Lower leg skin (tissue), 4 donors: ENCODE measurements around the gene STAT3. TPM values are rescaled to one million over a fixed set of nuclear protein-coding genes. Genes with fewer than 3 reads are reported as not detected.
"Not testable (repeated sequence)": the region's sequence is repeated elsewhere in the genome, so short reads cannot be mapped to it uniquely, and the experiment has no call there.

ENCODE experiments used
- DNase-seq, 2 donors: peaks; one replicate each; pipeline ENCODE4 v3.0.0-alpha.2; 2019; ENCODE audit warnings: low spot score in 2 of 2
- H3K4me3 ChIP-seq: fragments of 200-600 bp; sonication (generic); 2 replicates; pipeline ENCODE4 v1.5.1; 2017; ENCODE audit warnings: mild to moderate bottlenecking, low read depth; ENCODE audit not compliant: poor library complexity, severe bottlenecking
- POLR2A ChIP-seq, 2 donors: fragments of 450-650 bp; IDR thresholded peaks; one replicate each; pipeline ENCODE4 v1.6.1; 2016 to 2017; ENCODE audit warnings: antibody characterized with exemption in 2 of 2, mild to moderate bottlenecking in 1 of 2, moderate library complexity in 1 of 2
- WGBS, 2 donors: methylation state at CpG; one replicate each; pipeline ENCODE4 v1.1.5; 2018; 5-methylcytosine and 5-hydroxymethylcytosine counted together
- intact Hi-C: fragments of 100-400 bp; cut with DNase I; formaldehyde crosslinking; loops from one replicate; pipeline ENCODE4 v1.15.0; 2023; ENCODE audit warnings: low total_unique reads
- total RNA-seq, 4 donors: library from RNA; depleted of rRNA; stranded (reverse); fragments of >200 nt; gene quantifications; one replicate each; pipeline ENCODE4 v1.1.0, GENCODE V29; 2016
- TF ChIP-seq, protein P1 (sequence below), 3 donors: fragments of 450-650 bp; IDR thresholded peaks; one replicate each; pipeline ENCODE4 v1.5.1; 2016; ENCODE audit warnings: antibody characterized with exemption in 3 of 3, mild to moderate bottlenecking in 3 of 3, moderate library complexity in 2 of 3

Gene STAT3
- total RNA-seq, 4 donors from 2014 or later: 109 to 149 (median 124) TPM

GRCh38 chr17:42363767-42364585 lies 24.3 kb downstream of the STAT3 start:
- no peak overlapping the region for H3K4me3 ChIP-seq
- 47% methylated on average over 7 of the region's 7 CpGs for WGBS, 2 donors
- intact Hi-C loops: no loop called here
- TF ChIP-seq, protein P1, sequence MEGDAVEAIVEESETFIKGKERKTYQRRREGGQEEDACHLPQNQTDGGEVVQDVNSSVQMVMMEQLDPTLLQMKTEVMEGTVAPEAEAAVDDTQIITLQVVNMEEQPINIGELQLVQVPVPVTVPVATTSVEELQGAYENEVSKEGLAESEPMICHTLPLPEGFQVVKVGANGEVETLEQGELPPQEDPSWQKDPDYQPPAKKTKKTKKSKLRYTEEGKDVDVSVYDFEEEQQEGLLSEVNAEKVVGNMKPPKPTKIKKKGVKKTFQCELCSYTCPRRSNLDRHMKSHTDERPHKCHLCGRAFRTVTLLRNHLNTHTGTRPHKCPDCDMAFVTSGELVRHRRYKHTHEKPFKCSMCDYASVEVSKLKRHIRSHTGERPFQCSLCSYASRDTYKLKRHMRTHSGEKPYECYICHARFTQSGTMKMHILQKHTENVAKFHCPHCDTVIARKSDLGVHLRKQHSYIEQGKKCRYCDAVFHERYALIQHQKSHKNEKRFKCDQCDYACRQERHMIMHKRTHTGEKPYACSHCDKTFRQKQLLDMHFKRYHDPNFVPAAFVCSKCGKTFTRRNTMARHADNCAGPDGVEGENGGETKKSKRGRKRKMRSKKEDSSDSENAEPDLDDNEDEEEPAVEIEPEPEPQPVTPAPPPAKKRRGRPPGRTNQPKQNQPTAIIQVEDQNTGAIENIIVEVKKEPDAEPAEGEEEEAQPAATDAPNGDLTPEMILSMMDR (IDR thresholded peaks at IDR 0.05): no peak
- no peak for TF ChIP-seq POLR2A (IDR thresholded peaks at IDR 0.05)
- DNase-seq: no peak

DNA sequence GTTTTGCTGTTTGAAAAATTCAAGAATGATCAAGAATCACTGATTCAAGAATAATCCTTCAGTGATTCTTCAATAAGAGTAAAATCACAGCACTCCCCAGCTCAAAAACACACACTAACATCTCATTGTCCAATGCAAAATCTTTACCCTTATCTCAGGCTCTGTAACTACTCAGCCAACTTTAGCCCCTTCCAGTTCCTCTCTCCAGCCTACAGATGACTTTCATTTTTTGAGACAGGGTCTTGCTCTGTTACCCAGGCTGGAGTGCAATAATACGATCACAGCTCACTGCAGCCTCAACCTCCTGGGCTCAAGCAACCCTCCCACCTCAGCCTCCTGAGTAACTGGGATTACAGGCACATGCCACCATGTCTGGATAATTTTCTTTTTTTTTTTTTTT lies 25.0 kb downstream of the STAT3 start:
- no peak for TF ChIP-seq POLR2A (IDR thresholded peaks at IDR 0.05)
- TF ChIP-seq, protein P1 (IDR thresholded peaks at IDR 0.05): no peak
- 86% methylated on average over 1 of the region's 1 CpG for WGBS, 2 donors
- DNase-seq: no peak
- H3K4me3 ChIP-seq: no peak overlapping the region
- intact Hi-C loops: no loop called here

DNA sequence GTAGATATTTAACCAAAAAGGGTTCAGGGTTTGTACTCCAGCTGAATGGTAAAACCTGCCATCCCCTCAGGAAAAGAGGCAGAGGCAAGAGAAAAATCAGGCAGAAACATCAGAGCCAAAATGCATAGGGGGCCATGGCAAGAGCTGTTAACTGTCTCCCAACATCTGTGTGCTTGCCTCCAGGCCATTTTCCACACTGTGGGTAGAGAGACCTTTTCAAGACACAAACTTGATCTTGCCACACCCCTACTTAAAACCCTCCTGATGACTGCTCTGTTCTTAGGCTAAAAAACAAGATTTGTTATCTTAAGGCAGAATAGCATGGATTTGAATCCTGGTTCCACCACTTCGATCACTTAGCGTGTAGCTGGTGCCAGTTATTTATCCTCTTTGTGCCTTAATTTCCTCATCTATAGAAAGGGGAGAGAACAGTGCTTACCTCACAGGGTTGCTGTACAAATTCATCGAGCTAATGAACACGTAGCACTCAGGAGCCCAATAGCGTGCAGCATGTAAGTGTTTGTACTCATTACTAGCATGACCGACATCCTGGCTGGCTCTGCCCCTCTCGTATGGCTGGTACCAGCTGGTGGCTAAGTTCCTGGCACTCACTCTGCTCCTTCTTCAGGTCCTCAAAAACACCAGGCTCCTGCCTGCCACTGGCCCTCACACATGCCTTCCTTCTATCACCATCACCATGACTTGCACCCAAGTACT lies 25.8 kb downstream of the STAT3 start:
- no peak overlapping the region for H3K4me3 ChIP-seq
- 41 to 58% methylated on average over 7 of the region's 7 CpGs for WGBS, 2 donors
- no peak for DNase-seq
- intact Hi-C loops: no loop called here
- no peak for TF ChIP-seq POLR2A (IDR thresholded peaks at IDR 0.05)
- TF ChIP-seq, protein P1 (IDR thresholded peaks at IDR 0.05): no peak

DNA sequence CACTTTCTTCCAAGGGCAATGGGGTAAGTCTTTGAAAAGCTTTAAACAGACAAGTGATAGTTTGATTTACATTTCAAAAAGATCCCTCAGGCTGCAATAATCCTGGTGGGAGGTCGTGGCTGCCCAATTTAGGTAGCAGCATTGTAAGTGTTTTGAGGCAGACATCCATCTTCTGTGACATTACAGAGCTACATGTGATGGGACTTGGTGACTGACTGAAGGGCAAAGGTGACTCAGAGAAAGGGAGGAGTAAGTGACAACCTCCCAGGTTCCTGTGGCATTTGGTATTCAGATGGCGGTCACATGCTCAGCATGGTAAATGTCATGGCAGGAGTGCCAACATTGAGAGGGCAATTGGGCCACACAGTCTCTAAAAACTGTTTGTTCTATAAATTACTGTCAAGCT lies 26.5 kb downstream of the STAT3 start:
- intact Hi-C loops: no loop called here
- no peak for TF ChIP-seq POLR2A (IDR thresholded peaks at IDR 0.05)
- TF ChIP-seq, protein P1 (IDR thresholded peaks at IDR 0.05): no peak
- H3K4me3 ChIP-seq: no peak overlapping the region
- DNase-seq: no peak
- 40 to 43% methylated on average over 2 of the region's 2 CpGs for WGBS, 2 donors

DNA sequence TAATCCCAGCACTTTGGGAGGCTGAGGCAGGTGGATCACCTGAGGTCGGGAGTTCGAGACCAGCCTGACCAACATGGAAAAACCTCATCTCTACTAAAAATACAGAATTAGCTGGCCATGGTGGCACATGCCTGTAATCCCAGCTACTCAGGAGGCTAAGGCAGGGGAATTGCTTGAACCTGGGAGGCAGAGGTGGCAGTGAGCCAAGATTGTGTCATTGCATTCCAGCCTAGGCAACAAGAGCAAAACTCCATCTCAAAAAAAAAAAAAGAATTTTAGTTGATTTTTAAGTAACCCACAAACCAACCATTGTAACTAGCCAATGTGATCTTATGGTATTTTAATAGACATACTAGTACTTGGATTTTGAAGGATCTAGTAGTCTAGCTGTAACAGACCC lies 27.9 kb downstream of the STAT3 start:
- H3K4me3 ChIP-seq, intact Hi-C loops, DNase-seq: not testable (repeated sequence)
- WGBS, 2 donors: 88 to 100% methylated on average over 2 of the region's 2 CpGs

- no peak for DNase-seq
- H3K4me3 ChIP-seq: no peak overlapping the region
- no peak for TF ChIP-seq POLR2A (IDR thresholded peaks at IDR 0.05)
- TF ChIP-seq, protein P1 (IDR thresholded peaks at IDR 0.05): no peak
- intact Hi-C loops: no loop called here
- 89 to 95% methylated on average over 7 of the region's 7 CpGs for WGBS, 2 donors
These were observed 29.1 kb downstream of the STAT3 start for GRCh38 chr17:42359133-42359532.
